ENCODE data around the gene LKAAEAR1. TPM values are rescaled to one million over a fixed set of nuclear protein-coding genes. Genes with fewer than 3 reads are reported as not detected.

The LKAAEAR1 gene
- total and polyA plus RNA-seq, 2 of the 13 experiments (the other 11 are each of a cell fraction or from before 2014, with no cell fraction given) = not detected

GRCh38 chr20:64050261-64051032 lies 33.8 kb downstream of the LKAAEAR1 start (continued):
- TF ChIP-seq KIAA2018 (CRISPR knock-in tag; IDR thresholded peaks at IDR 0.05; ENCODE audit: borderline replicate concordance) = no peak
- peak; percentile 72 for TF ChIP-seq KLF15 (CRISPR knock-in tag; IDR thresholded peaks at IDR 0.05; ENCODE audit: borderline replicate concordance)
- TF ChIP-seq BORCS8-MEF2B (CRISPR knock-in tag; IDR thresholded peaks at IDR 0.05) = peak; percentile 92
- peak; percentile 11; the same call in 1 of the 2 replicates for TF ChIP-seq ZNF362 (CRISPR knock-in tag; IDR thresholded peaks at IDR 0.05; ENCODE audit: borderline replicate concordance)
- TF ChIP-seq ARHGAP35 (CRISPR knock-in tag; IDR thresholded peaks at IDR 0.05; ENCODE audit: borderline replicate concordance) = peak; percentile 79; the same call in 1 of the 2 replicates
- peak; percentile 69 for TF ChIP-seq XRCC5 (optimal IDR thresholded peaks at IDR 0.05; ENCODE audit: low read length)
- TF ChIP-seq ZNF235 (CRISPR knock-in tag; IDR thresholded peaks at IDR 0.05; ENCODE audit: borderline replicate concordance) = 0 out of 2 replicates have a peak, but pooled peaks have one; percentile 45
- peak; percentile 75; the same call in 1 of the 2 replicates for TF ChIP-seq ZSCAN9 (CRISPR knock-in tag; IDR thresholded peaks at IDR 0.05; ENCODE audit: borderline replicate concordance)
- TF ChIP-seq ZNF577 (CRISPR knock-in tag; IDR thresholded peaks at IDR 0.05; ENCODE audit: borderline replicate concordance, low read depth) = no peak
- TF ChIP-seq RELA (CRISPR knock-in tag; IDR thresholded peaks at IDR 0.05) = no peak
- no peak for TF ChIP-seq CREBL2 (CRISPR knock-in tag; IDR thresholded peaks at IDR 0.05; ENCODE audit: borderline replicate concordance)
- TF ChIP-seq ZNF724P (CRISPR knock-in tag; IDR thresholded peaks at IDR 0.05; ENCODE audit: borderline replicate concordance) = no peak; the same call in none of the 2 replicates
- no peak; the same call in 1 of the 2 replicates for TF ChIP-seq SMAD9 (CRISPR knock-in tag; IDR thresholded peaks at IDR 0.05)
- peak; percentile 79 for TF ChIP-seq NR2C2 (CRISPR knock-in tag; IDR thresholded peaks at IDR 0.05; ENCODE audit: borderline replicate concordance)
- TF ChIP-seq ZC3H4 (CRISPR knock-in tag; IDR thresholded peaks at IDR 0.05; ENCODE audit: borderline replicate concordance) = 0 out of 2 replicates have a peak, but pooled peaks have one; percentile 69
- peak; percentile 86; the same call in 1 of the 2 replicates for TF ChIP-seq SMAD1 (CRISPR knock-in tag; IDR thresholded peaks at IDR 0.05; ENCODE audit: borderline replicate concordance, low read depth)
- TF ChIP-seq ZNF562 (CRISPR knock-in tag; IDR thresholded peaks at IDR 0.05; ENCODE audit: borderline replicate concordance) = no peak
- peak; percentile 80; the same call in 1 of the 2 replicates for TF ChIP-seq ZNF747 (CRISPR knock-in tag; IDR thresholded peaks at IDR 0.05; ENCODE audit: borderline replicate concordance)
- TF ChIP-seq HNRNPH1 (optimal IDR thresholded peaks at IDR 0.05; ENCODE audit: low read depth, low read length) = no peak

All from HepG2 (cell line).